HepG2 (cell line): ENCODE measurements around the gene PPP2R5B. TPM values are rescaled to one million over a fixed set of nuclear protein-coding genes. Genes with fewer than 3 reads are reported as not detected.

Experiments used
- GATA4 ChIP-seq: sonication (generic); IDR thresholded peaks from 2 replicates; pipeline ENCODE4 v1.6.1; 2016; ENCODE audit warnings: antibody characterized with exemption, low read depth, borderline replicate concordance
- GRHL1 ChIP-seq: sonication (generic); formaldehyde crosslinking; conservative IDR thresholded peaks from 2 replicates; pipeline ENCODE4 v1.8.0; 2022; ENCODE audit warnings: missing genetic modification reagents
- IRF2 ChIP-seq: IDR thresholded peaks from 2 replicates; pipeline ENCODE4 v1.6.1; 2018; ENCODE audit warnings: missing genetic modification reagents, missing compliant biosample characterization
- MAZ ChIP-seq, 2 experiments: sonication (generic) in 1 of 2; formaldehyde crosslinking in 1 of 2; IDR thresholded peaks; 2 replicates each; pipeline versions ENCODE4 v1.5.0 to v1.6.1; 2012 to 2020; ENCODE audit warnings: low read depth in 2 of 2, mild to moderate bottlenecking in 2 of 2, borderline replicate concordance in 1 of 2, improper control_type of control experiment in 1 of 2, low read length in 1 of 2, missing genetic modification reagents in 1 of 2, moderate library complexity in 1 of 2
- MBNL3 ChIP-seq: fragments of 250-450 bp; sonication (Bioruptor Pico); conservative IDR thresholded peaks from 2 replicates; pipeline ENCODE4 v1.8.0; 2022; ENCODE audit warnings: mild to moderate bottlenecking, inconsistent platforms
- NFIB ChIP-seq: sonication (generic); formaldehyde crosslinking; IDR thresholded peaks from 2 replicates; pipeline ENCODE4 v1.9.0; 2021; ENCODE audit warnings: missing genetic modification reagents, mild to moderate bottlenecking, borderline replicate concordance
- RAD21 ChIP-seq: fragments of 450-650 bp; formaldehyde crosslinking; IDR thresholded peaks from 2 replicates; pipeline ENCODE4 v1.5.0; 2020; ENCODE audit warnings: mild to moderate bottlenecking
- RAD51 ChIP-seq: fragments of 450-650 bp; IDR thresholded peaks from 2 replicates; pipeline ENCODE4 v1.6.1; 2016; ENCODE audit warnings: borderline replicate concordance
- SMARCE1 ChIP-seq: fragments of 450-650 bp; IDR thresholded peaks from 2 replicates; pipeline ENCODE4 v1.6.1; 2017; ENCODE audit warnings: borderline replicate concordance
- SP1 ChIP-seq, 2 experiments: fragments of 450-650 bp in 1 of 2; sonication (generic) in 1 of 2; formaldehyde crosslinking in 1 of 2; IDR thresholded peaks; 2 replicates each; pipeline versions ENCODE4 v1.4.0 to v1.6.1; 2016 to 2020; ENCODE audit warnings: missing genetic modification reagents in 1 of 2
- TEAD3 ChIP-seq: optimal IDR thresholded peaks from 2 replicates; pipeline ENCODE3; 2016; ENCODE audit warnings: borderline replicate concordance
- YY1 ChIP-seq: IDR thresholded peaks from 2 replicates; pipeline ENCODE4 v1.6.1; 2011; ENCODE audit warnings: low read length, low read depth, moderate library complexity, mild to moderate bottlenecking; ENCODE audit not compliant: insufficient read depth, insufficient replicate concordance
- ZBTB1 ChIP-seq: sonication (generic); formaldehyde crosslinking; IDR thresholded peaks from 2 replicates; pipeline ENCODE4 v1.4.0; 2020; ENCODE audit warnings: missing genetic modification reagents, borderline replicate concordance
- ZC3H13 ChIP-seq: sonication (generic); formaldehyde crosslinking; IDR thresholded peaks from 2 replicates; pipeline ENCODE4 v1.8.1; 2023; ENCODE audit warnings: mild to moderate bottlenecking, missing genetic modification reagents, moderate library complexity
- ZNF180 ChIP-seq: sonication (generic); formaldehyde crosslinking; IDR thresholded peaks from 2 replicates; pipeline ENCODE4 v1.4.0; 2020; ENCODE audit warnings: low read depth, missing genetic modification reagents, borderline replicate concordance
- ZNF589 ChIP-seq: sonication (generic); formaldehyde crosslinking; conservative IDR thresholded peaks from 2 replicates; pipeline ENCODE4 v1.8.0; 2022; ENCODE audit warnings: mild to moderate bottlenecking, moderate library complexity, missing genetic modification reagents
- ZNF773 ChIP-seq: sonication (generic); formaldehyde crosslinking; IDR thresholded peaks from 2 replicates; pipeline ENCODE4 v1.4.0; 2020; ENCODE audit warnings: missing genetic modification reagents, borderline replicate concordance
- ZSCAN21 ChIP-seq: sonication (generic); formaldehyde crosslinking; IDR thresholded peaks from 2 replicates; pipeline ENCODE4 v1.8.0; 2022; ENCODE audit warnings: mild to moderate bottlenecking, missing genetic modification reagents, moderate library complexity, borderline replicate concordance
- polyA plus RNA-seq, 8 experiments: library from polyadenylated mRNA; depleted of rRNA in 3 of 8; stranded (reverse) in 7 of 8; unstranded in 1 of 8; fragments of >200 nt; fragmentation: Illumina TruSeq in 4 of 8; extraction: Trizol in 4 of 8; gene quantifications; 2 replicates each; pipeline versions ENCODE4 v1.2.1 to v1.2.3, GENCODE V29; 2011 to 2016; ENCODE audit warnings: low read depth in 4 of 8, missing spikeins in 1 of 8, mixed read lengths in 1 of 8; ENCODE audit not compliant: insufficient read depth in 1 of 8
- total RNA-seq, 5 experiments: library from RNA; depleted of rRNA; stranded (reverse); fragments of >200 nt; fragmentation: Illumina TruSeq; extraction: Trizol; gene quantifications; 2 replicates each; pipeline ENCODE4 v1.2.3, GENCODE V29; 2016; ENCODE audit warnings: low read depth in 1 of 5
- TF ChIP-seq, protein P1 (sequence below): sonication (generic); formaldehyde crosslinking; IDR thresholded peaks from 2 replicates; pipeline ENCODE4 v1.9.0; 2022; ENCODE audit warnings: missing genetic modification reagents, mild to moderate bottlenecking, borderline replicate concordance
- TF ChIP-seq, protein P2 (sequence below): sonication (generic); formaldehyde crosslinking; IDR thresholded peaks from 2 replicates; pipeline ENCODE4 v1.4.0; 2020; ENCODE audit warnings: missing genetic modification reagents
- TF ChIP-seq, protein P3 (sequence below): IDR thresholded peaks from 2 replicates; pipeline ENCODE4 v1.6.1; 2016; ENCODE audit warnings: low read depth, control low read depth
- TF ChIP-seq, protein P4 (sequence below): IDR thresholded peaks from 2 replicates; pipeline ENCODE4 v1.6.1; 2016

PPP2R5B gene
- total and polyA plus RNA-seq, 2 of the 13 experiments (the other 11 are each of a cell fraction or from before 2014, with no cell fraction given), result 2.3 to 8.3 TPM

- TF ChIP-seq, protein P1, sequence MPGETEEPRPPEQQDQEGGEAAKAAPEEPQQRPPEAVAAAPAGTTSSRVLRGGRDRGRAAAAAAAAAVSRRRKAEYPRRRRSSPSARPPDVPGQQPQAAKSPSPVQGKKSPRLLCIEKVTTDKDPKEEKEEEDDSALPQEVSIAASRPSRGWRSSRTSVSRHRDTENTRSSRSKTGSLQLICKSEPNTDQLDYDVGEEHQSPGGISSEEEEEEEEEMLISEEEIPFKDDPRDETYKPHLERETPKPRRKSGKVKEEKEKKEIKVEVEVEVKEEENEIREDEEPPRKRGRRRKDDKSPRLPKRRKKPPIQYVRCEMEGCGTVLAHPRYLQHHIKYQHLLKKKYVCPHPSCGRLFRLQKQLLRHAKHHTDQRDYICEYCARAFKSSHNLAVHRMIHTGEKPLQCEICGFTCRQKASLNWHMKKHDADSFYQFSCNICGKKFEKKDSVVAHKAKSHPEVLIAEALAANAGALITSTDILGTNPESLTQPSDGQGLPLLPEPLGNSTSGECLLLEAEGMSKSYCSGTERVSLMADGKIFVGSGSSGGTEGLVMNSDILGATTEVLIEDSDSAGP (CRISPR knock-in tag), result no peak; the same call in 1 of the 2 replicates
- TF ChIP-seq, protein P2, sequence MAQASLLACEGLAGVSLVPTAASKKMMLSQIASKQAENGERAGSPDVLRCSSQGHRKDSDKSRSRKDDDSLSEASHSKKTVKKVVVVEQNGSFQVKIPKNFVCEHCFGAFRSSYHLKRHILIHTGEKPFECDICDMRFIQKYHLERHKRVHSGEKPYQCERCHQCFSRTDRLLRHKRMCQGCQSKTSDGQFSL, result no peak
- TF ChIP-seq SP1 (IDR thresholded peaks at IDR 0.05) (no peak), SP1 (CRISPR knock-in tag; IDR thresholded peaks at IDR 0.05) (no peak), ZBTB1 (no peak), YY1 (no peak), ZNF589 (CRISPR knock-in tag) (no peak), MBNL3 (CRISPR knock-in tag) (no peak), MAZ (IDR thresholded peaks at IDR 0.05; ENCODE audit: borderline replicate concordance, low read depth, low read length) (no peak), MAZ (CRISPR knock-in tag; IDR thresholded peaks at IDR 0.05; ENCODE audit: low read depth) (0 out of 2 replicates have a peak, but pooled peaks have one; percentile 26), ZSCAN21 (no peak), NFIB (CRISPR knock-in tag) (no peak), ZNF180 (CRISPR knock-in tag) (no peak), IRF2 (no peak), RAD21 (no peak), GATA4 (no peak), RAD51 (no peak), SMARCE1 (no peak), ZC3H13 (CRISPR knock-in tag) (no peak), ZNF773 (no peak), GRHL1 (CRISPR knock-in tag) (no peak), TEAD3 (CRISPR knock-in tag) (peak; percentile 60)
- TF ChIP-seq, protein P3, sequence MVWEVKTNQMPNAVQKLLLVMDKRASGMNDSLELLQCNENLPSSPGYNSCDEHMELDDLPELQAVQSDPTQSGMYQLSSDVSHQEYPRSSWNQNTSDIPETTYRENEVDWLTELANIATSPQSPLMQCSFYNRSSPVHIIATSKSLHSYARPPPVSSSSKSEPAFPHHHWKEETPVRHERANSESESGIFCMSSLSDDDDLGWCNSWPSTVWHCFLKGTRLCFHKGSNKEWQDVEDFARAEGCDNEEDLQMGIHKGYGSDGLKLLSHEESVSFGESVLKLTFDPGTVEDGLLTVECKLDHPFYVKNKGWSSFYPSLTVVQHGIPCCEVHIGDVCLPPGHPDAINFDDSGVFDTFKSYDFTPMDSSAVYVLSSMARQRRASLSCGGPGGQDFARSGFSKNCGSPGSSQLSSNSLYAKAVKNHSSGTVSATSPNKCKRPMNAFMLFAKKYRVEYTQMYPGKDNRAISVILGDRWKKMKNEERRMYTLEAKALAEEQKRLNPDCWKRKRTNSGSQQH, result no peak
- TF ChIP-seq, protein P4, sequence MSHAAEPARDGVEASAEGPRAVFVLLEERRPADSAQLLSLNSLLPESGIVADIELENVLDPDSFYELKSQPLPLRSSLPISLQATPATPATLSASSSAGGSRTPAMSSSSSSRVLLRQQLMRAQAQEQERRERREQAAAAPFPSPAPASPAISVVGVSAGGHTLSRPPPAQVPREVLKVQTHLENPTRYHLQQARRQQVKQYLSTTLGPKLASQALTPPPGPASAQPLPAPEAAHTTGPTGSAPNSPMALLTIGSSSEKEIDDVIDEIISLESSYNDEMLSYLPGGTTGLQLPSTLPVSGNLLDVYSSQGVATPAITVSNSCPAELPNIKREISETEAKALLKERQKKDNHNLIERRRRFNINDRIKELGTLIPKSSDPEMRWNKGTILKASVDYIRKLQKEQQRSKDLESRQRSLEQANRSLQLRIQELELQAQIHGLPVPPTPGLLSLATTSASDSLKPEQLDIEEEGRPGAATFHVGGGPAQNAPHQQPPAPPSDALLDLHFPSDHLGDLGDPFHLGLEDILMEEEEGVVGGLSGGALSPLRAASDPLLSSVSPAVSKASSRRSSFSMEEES, result no peak
These were observed 47.6 kb upstream of the PPP2R5B start (continued) for GRCh38 chr11:64876835-64877341.
